AG09309 (cell line): ENCODE results near the gene SLC44A3.

ENCODE experiments used
- DNase-seq: peaks from one replicate; pipeline ENCODE4 v3.0.0-alpha.2; 2010; ENCODE audit warnings: low read depth
- H3K4me3 ChIP-seq: 2 replicates; pipeline ENCODE4 v1.5.1; 2011; ENCODE audit warnings: mild to moderate bottlenecking, low read depth, low read length, moderate library complexity; ENCODE audit not compliant: control insufficient read depth
- TF ChIP-seq, protein P1 (sequence below): IDR thresholded peaks from 2 replicates; pipeline ENCODE4 v1.5.1; 2011; ENCODE audit warnings: mild to moderate bottlenecking, low read depth, low read length, inconsistent platforms; ENCODE audit not compliant: insufficient read depth, control insufficient read depth; ENCODE audit errors: missing control alignments

SLC44A3 gene

GRCh38 chr1:94854458-94855306, 34.5 kb downstream of the SLC44A3 start:
- TF ChIP-seq, protein P1, sequence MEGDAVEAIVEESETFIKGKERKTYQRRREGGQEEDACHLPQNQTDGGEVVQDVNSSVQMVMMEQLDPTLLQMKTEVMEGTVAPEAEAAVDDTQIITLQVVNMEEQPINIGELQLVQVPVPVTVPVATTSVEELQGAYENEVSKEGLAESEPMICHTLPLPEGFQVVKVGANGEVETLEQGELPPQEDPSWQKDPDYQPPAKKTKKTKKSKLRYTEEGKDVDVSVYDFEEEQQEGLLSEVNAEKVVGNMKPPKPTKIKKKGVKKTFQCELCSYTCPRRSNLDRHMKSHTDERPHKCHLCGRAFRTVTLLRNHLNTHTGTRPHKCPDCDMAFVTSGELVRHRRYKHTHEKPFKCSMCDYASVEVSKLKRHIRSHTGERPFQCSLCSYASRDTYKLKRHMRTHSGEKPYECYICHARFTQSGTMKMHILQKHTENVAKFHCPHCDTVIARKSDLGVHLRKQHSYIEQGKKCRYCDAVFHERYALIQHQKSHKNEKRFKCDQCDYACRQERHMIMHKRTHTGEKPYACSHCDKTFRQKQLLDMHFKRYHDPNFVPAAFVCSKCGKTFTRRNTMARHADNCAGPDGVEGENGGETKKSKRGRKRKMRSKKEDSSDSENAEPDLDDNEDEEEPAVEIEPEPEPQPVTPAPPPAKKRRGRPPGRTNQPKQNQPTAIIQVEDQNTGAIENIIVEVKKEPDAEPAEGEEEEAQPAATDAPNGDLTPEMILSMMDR: peak; percentile 91
- peak; percentile 75 for DNase-seq
- peak overlapping the region; percentile 65 for H3K4me3 ChIP-seq

DNA sequence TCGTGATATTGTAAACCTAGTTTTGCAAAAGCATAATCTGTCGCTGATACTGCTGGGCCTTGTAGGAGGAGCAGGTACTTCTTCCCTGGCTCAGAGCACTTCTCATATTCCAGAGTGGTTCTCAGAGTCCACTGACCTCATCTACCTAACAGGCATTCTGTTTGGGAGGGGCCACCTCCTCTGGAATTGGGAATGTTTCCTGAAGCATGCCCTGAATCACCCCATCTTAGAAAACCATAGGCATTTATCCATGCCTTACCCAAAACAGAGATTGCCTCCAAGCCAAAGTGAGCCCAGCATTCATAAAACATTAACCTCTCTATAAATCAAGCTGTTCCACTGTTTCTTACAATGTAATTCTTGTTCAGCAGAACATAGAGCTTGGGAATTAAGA, 35.1 kb downstream of the SLC44A3 start:
- no peak overlapping the region for H3K4me3 ChIP-seq
- no peak for DNase-seq
- TF ChIP-seq, protein P1: no peak

DNA sequence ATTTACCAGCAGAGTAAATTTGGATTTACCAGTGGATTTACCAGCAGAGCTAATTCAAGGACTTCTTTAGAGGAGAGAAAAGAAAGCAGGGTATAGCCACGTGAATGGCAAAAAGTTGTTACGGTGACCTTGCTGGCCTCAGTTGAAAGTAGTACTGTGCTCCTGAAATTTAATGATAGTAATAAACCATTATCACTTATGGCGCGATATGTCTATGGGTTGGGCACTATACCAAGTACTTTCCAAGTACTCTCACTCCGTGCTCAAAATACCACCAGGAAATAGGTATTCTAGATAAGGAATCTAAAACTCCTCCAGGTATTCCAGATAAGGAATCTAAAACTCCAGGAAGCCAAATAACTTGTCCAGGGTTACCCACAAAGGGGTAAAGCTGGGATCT, 35.8 kb downstream of the SLC44A3 start:
- TF ChIP-seq, protein P1: no peak
- DNase-seq: no peak
- no peak overlapping the region for H3K4me3 ChIP-seq

DNA sequence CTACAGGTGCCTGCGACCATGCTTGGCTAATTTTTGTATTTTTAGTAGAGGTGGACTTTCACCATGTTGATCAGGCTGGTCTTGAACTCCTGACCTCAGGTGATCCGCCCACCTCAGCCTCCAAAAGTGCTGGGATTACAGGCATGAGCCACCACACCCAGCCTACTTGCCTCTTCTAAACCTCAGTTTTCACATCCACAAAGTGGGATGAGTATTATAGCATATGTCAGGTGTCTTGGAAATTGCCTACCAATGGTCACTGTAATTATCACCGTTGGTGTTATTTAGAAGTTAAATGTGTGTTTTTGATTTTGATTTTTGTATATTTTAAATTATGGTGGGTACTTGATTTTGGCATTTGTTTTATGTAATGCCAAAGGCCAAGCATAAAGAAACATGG, 36.7 kb downstream of the SLC44A3 start:
- TF ChIP-seq, protein P1: no peak
- no peak for DNase-seq
- H3K4me3 ChIP-seq: no peak overlapping the region

GRCh38 chr1:94858276-94858675, 38.1 kb downstream of the SLC44A3 start:
- no peak overlapping the region for H3K4me3 ChIP-seq
- TF ChIP-seq, protein P1: no peak
- DNase-seq: no peak

GRCh38 chr1:94859174-94859573, 39.0 kb downstream of the SLC44A3 start:
- H3K4me3 ChIP-seq: no peak overlapping the region
- DNase-seq: no peak
- TF ChIP-seq, protein P1: no peak
